HL-60 (cell line): ENCODE data around the gene CCDC184.

Source experiments
- POLR2AphosphoS5 ChIP-seq: IDR thresholded peaks from 2 replicates; pipeline ENCODE4 v1.6.1; 2012; ENCODE audit warnings: low read depth
- TF ChIP-seq, protein P1 (sequence below): IDR thresholded peaks from one replicate; pipeline ENCODE4 v1.5.1; 2011; ENCODE audit warnings: low read length, control low read depth, inconsistent platforms; ENCODE audit not compliant: insufficient read depth

DNA sequence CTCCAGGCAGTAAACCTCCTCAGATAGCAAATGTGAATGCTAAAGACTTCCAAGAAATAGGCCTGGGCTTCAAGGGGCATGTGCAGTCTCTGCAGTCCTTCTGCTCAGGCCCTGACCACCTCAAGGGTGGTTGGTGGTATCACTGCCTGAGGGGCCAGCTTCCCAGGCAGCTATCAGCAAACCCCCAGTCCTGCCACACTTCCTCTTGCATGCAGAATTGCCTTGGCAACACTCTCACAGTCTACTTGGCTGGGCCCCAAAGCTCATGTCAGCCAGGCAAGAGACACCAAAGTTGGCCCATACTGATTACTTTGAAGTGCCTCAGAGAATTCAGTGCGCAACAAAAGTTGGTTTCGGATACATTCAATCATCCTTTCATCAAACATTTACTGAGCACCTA, 22.6 kb upstream of the CCDC184 start:
- TF ChIP-seq POLR2AphosphoS5: no peak
- TF ChIP-seq, protein P1, sequence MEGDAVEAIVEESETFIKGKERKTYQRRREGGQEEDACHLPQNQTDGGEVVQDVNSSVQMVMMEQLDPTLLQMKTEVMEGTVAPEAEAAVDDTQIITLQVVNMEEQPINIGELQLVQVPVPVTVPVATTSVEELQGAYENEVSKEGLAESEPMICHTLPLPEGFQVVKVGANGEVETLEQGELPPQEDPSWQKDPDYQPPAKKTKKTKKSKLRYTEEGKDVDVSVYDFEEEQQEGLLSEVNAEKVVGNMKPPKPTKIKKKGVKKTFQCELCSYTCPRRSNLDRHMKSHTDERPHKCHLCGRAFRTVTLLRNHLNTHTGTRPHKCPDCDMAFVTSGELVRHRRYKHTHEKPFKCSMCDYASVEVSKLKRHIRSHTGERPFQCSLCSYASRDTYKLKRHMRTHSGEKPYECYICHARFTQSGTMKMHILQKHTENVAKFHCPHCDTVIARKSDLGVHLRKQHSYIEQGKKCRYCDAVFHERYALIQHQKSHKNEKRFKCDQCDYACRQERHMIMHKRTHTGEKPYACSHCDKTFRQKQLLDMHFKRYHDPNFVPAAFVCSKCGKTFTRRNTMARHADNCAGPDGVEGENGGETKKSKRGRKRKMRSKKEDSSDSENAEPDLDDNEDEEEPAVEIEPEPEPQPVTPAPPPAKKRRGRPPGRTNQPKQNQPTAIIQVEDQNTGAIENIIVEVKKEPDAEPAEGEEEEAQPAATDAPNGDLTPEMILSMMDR: no peak
